ENCODE measurements around the gene RNF39. TPM values are rescaled to one million over a fixed set of nuclear protein-coding genes. Genes with fewer than 3 reads are reported as not detected.
A peak's percentile ranks its signal among the peaks of the same experiment; 100 is the strongest.
"Not testable (repeated sequence)": the region's sequence is repeated elsewhere in the genome, so short reads cannot be mapped to it uniquely, and the experiment has no call there.

RNF39 gene
- total RNA-seq, 4 donors from 2014 or later: not detected

DNA sequence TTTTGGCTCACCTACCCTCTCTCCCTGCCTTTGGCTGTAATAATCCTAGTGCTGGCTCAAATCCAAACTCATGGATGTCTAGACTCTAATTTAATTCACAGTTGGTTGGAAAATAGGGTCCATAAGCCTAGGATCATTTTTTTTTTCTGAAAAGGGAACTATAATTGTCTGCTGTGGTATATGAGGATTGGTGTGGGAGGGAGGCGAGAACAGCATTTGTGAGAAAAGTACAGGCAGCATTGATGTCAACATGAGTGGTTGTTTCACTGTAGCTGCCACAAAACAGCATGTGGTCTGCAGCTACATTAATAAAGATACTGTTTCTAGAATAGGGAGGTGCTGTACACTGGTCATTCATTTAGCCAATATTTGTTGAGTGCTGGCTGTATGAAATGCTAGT is 33.1 kb downstream of the RNF39 start:
- H3K9me3 ChIP-seq: no peaks in the 10 kb centered on the region
- peaks cover 0 to 10% of the 10 kb centered on the region in 2 donors for H3K4me1 ChIP-seq
- H3K4me3 ChIP-seq: no peak overlapping the region
- no peaks in the 10 kb centered on the region for H3K36me3 ChIP-seq
- no peak overlapping the region for H3K27ac ChIP-seq
- in situ Hi-C loops (cut with MboI; ENCODE audit: low sequenced_read_pairs in 4 of 4): no loop called here
- TF ChIP-seq POLR2A (IDR thresholded peaks at IDR 0.05): no peak
- TF ChIP-seq, protein P1, sequence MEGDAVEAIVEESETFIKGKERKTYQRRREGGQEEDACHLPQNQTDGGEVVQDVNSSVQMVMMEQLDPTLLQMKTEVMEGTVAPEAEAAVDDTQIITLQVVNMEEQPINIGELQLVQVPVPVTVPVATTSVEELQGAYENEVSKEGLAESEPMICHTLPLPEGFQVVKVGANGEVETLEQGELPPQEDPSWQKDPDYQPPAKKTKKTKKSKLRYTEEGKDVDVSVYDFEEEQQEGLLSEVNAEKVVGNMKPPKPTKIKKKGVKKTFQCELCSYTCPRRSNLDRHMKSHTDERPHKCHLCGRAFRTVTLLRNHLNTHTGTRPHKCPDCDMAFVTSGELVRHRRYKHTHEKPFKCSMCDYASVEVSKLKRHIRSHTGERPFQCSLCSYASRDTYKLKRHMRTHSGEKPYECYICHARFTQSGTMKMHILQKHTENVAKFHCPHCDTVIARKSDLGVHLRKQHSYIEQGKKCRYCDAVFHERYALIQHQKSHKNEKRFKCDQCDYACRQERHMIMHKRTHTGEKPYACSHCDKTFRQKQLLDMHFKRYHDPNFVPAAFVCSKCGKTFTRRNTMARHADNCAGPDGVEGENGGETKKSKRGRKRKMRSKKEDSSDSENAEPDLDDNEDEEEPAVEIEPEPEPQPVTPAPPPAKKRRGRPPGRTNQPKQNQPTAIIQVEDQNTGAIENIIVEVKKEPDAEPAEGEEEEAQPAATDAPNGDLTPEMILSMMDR (IDR thresholded peaks at IDR 0.05 in 4 of 5, conservative IDR thresholded peaks at IDR 0.05 in 1 of 5): no peak
- intact Hi-C loops (cut with DNase I; ENCODE audit: low total_unique reads): no loop called here
- ATAC-seq (no peak), DNase-seq (no peak)
- H3K27me3 ChIP-seq: no peaks in the 10 kb centered on the region

DNA sequence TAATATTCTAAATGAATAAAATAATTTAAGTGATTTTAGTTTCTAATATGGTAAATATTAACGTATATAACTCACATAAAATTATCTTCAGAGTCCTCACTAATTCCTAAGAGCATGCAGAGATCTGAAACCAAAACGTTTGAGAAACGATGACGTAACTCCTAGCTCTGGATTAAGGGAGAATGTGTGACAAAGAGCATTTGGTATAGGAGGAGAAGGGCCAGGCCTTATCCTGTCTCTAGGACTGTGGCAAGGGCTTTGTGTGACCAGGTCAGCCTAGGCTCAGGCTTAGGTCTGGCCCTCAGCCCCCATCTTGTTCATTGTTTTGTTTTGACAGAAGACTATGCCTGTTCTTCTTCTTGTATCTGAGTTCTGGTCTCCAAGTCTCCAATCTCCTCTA is 33.7 kb downstream of the RNF39 start:
- H3K4me1 ChIP-seq: peaks cover 0 to 10% of the 10 kb centered on the region in 2 donors
- TF ChIP-seq, protein P1 (IDR thresholded peaks at IDR 0.05 in 4 of 5, conservative IDR thresholded peaks at IDR 0.05 in 1 of 5): no peak
- no peak for TF ChIP-seq POLR2A (IDR thresholded peaks at IDR 0.05)
- no peak overlapping the region for H3K4me3 ChIP-seq
- DNase-seq (no peak), ATAC-seq (no peak)
- H3K27ac ChIP-seq: no peak overlapping the region
- no peaks in the 10 kb centered on the region for H3K9me3 ChIP-seq
- intact Hi-C loops (cut with DNase I; ENCODE audit: low total_unique reads) (no loop called here), in situ Hi-C loops (cut with MboI; ENCODE audit: low sequenced_read_pairs in 4 of 4) (no loop called here)
- no peaks in the 10 kb centered on the region for H3K36me3 ChIP-seq
- no peaks in the 10 kb centered on the region for H3K27me3 ChIP-seq

DNA sequence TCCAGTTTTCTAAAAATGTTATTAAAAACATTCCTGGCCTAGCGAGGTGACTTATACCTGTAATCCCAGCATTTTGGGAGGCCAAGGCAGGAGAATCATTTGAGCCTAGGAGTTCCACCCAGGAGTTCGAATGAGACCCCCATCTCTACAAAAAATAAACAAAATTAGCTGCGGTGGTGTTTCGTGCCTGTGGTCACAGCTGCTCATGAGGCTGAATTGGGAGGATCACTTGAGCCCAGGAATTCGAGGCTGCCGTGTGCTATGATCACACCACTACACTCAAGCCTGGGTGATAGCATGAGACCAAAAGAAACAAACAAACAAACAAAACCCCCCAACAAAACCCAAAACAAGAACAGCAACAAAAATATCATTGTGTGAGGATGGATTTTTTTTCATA is 34.3 kb downstream of the RNF39 start:
- no peak for ATAC-seq
- H3K9me3 ChIP-seq: no peaks in the 10 kb centered on the region
- in situ Hi-C loops (cut with MboI; ENCODE audit: low sequenced_read_pairs in 4 of 4) (no loop called here), intact Hi-C loops (cut with DNase I; ENCODE audit: low total_unique reads) (no loop called here)
- no peaks in the 10 kb centered on the region for H3K27me3 ChIP-seq
- no peaks in the 10 kb centered on the region for H3K36me3 ChIP-seq
- H3K4me1 ChIP-seq: peaks cover 0 to 10% of the 10 kb centered on the region in 2 donors
- no peak overlapping the region for H3K27ac ChIP-seq
- DNase-seq: no peak
- TF ChIP-seq, protein P1 (IDR thresholded peaks at IDR 0.05 in 4 of 5, conservative IDR thresholded peaks at IDR 0.05 in 1 of 5): no peak
- TF ChIP-seq POLR2A (IDR thresholded peaks at IDR 0.05): no peak
- no peak overlapping the region for H3K4me3 ChIP-seq

DNA sequence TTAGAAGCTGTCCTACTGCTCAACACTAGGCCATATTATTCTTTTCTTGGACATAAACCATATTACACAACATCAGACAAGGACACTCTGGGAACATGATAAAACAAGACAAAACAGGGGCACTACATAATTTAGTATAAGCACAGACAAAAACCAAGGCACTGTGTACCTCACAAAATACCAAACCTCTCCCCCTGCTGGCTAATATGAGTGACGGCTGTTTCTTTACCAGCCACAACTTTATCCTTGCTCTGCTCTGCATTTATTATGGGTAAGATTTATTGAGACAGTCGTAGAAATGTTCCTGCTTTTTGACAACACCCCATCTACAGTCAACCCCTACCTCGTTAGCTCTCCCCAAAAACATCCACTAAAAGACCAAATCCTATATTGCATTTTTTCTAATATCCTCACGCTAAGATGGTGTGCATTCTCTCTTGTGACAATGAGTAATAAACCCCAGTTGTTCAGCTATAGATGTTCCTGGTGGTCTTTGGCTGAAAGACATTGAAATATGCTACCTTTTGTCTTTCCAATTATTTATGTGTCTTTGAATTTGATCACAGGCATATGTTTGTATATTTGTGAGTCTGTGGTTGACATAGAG is 38.3 kb downstream of the RNF39 start:
- H3K27me3 ChIP-seq: no peaks in the 10 kb centered on the region
- in situ Hi-C loops (cut with MboI; ENCODE audit: low sequenced_read_pairs in 4 of 4) (no loop called here), intact Hi-C loops (cut with DNase I; ENCODE audit: low total_unique reads) (no loop called here)
- no peak overlapping the region for H3K27ac ChIP-seq
- no peak overlapping the region for H3K4me3 ChIP-seq
- no peaks in the 10 kb centered on the region for H3K9me3 ChIP-seq
- ATAC-seq (no peak), DNase-seq (no peak)
- no peak for TF ChIP-seq POLR2A (IDR thresholded peaks at IDR 0.05)
- TF ChIP-seq, protein P1 (IDR thresholded peaks at IDR 0.05 in 4 of 5, conservative IDR thresholded peaks at IDR 0.05 in 1 of 5): peak in 1 of 5 experiments; percentile 22
- H3K36me3 ChIP-seq: peaks cover 0 to 2% of the 10 kb centered on the region in 2 donors
- H3K4me1 ChIP-seq: peaks cover 0 to 5% of the 10 kb centered on the region in 2 donors

DNA sequence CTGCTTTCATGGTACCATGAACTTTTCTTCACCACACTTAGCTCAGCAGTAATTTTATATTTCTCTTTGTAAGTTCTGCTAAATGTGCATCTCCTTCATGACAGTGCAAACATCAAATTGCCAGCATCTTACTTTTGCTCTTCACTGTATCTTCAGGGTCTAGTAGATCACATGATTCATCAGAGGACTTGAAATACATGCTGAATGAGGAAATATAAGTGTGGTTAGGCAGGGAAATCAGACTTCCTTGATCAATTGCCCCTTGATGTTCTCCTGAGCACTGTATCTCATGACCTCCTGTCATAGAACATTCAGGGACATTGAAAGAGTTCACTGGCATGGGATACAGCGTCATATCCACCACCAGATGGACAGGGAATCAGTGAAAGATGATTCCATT is 39.8 kb downstream of the RNF39 start:
- DNase-seq: no peak
- H3K27ac ChIP-seq: no peak overlapping the region
- intact Hi-C loops (cut with DNase I; ENCODE audit: low total_unique reads) (no loop called here), in situ Hi-C loops (cut with MboI; ENCODE audit: low sequenced_read_pairs in 4 of 4) (no loop called here)
- no peaks in the 10 kb centered on the region for H3K27me3 ChIP-seq
- no peak for ATAC-seq
- TF ChIP-seq POLR2A (IDR thresholded peaks at IDR 0.05): no peak
- TF ChIP-seq, protein P1 (IDR thresholded peaks at IDR 0.05 in 4 of 5, conservative IDR thresholded peaks at IDR 0.05 in 1 of 5): no peak
- no peaks in the 10 kb centered on the region for H3K4me1 ChIP-seq
- no peak overlapping the region for H3K4me3 ChIP-seq
- H3K9me3 ChIP-seq: no peaks in the 10 kb centered on the region
- peaks cover 0 to 4% of the 10 kb centered on the region in 2 donors for H3K36me3 ChIP-seq

DNA sequence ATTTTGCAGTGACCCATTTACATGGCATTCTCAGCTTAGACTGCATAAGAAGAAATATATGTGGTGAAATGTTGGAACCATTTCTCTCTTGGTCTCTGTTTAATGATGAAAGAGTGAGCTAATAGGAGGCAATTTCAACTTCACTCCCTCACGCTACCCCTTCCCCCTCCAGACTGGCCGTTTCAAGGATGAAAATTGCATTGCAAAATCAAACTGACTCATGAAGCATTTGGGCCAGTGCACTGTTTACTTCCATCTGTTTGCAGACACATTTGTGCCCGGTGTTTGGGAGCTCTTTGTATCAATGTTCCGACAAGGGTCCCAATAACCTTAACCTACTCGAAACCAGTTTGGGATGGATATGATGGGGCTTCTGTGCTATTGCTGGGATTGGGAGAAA is 42.1 kb downstream of the RNF39 start:
- H3K36me3 ChIP-seq; H3K9me3 ChIP-seq; H3K4me1 ChIP-seq; H3K27ac ChIP-seq; DNase-seq; H3K4me3 ChIP-seq; ATAC-seq; in situ Hi-C loops (cut with MboI; ENCODE audit: low sequenced_read_pairs in 4 of 4); intact Hi-C loops (cut with DNase I; ENCODE audit: low total_unique reads); H3K27me3 ChIP-seq: not testable (repeated sequence)
